AG09309 (cell line): ENCODE results near the gene SFMBT2.

ENCODE experiments used
- DNase-seq: peaks from one replicate; pipeline ENCODE4 v3.0.0-alpha.2; 2010; ENCODE audit warnings: low read depth
- H3K4me3 ChIP-seq: 2 replicates; pipeline ENCODE4 v1.5.1; 2011; ENCODE audit warnings: mild to moderate bottlenecking, low read depth, low read length, moderate library complexity; ENCODE audit not compliant: control insufficient read depth
- CTCF ChIP-seq: IDR thresholded peaks from 2 replicates; pipeline ENCODE4 v1.5.1; 2011; ENCODE audit warnings: mild to moderate bottlenecking, low read depth, low read length, inconsistent platforms; ENCODE audit not compliant: insufficient read depth, control insufficient read depth; ENCODE audit errors: missing control alignments

The SFMBT2 gene

GRCh38 chr10:7444551-7445121, 33.8 kb upstream of the SFMBT2 start:
- no peak for TF ChIP-seq CTCF
- DNase-seq: no peak
- H3K4me3 ChIP-seq: no peak overlapping the region

- no peak for TF ChIP-seq CTCF
- no peak overlapping the region for H3K4me3 ChIP-seq
- no peak for DNase-seq
Observed at GRCh38 chr10:7443036-7443435, 32.2 kb upstream of the SFMBT2 start.

GRCh38 chr10:7441403-7442147, 30.7 kb upstream of the SFMBT2 start:
- DNase-seq: no peak
- no peak overlapping the region for H3K4me3 ChIP-seq
- no peak for TF ChIP-seq CTCF

- TF ChIP-seq CTCF: no peak
- DNase-seq: no peak
- no peak overlapping the region for H3K4me3 ChIP-seq
Observed at GRCh38 chr10:7439696-7440095, 28.9 kb upstream of the SFMBT2 start.

- no peak for DNase-seq
- no peak overlapping the region for H3K4me3 ChIP-seq
- TF ChIP-seq CTCF: no peak
Observed at GRCh38 chr10:7438196-7438986, 27.6 kb upstream of the SFMBT2 start.

- no peak for TF ChIP-seq CTCF
- H3K4me3 ChIP-seq: no peak overlapping the region
- no peak for DNase-seq
Observed at GRCh38 chr10:7436490-7437100, 25.8 kb upstream of the SFMBT2 start.
